Frontal cortex (tissue), 4 donors: ENCODE measurements around the gene NPFF. TPM values are rescaled to one million over a fixed set of nuclear protein-coding genes. Genes with fewer than 3 reads are reported as not detected.

ENCODE experiments used
- DNase-seq, 2 donors: peaks; one replicate each; pipeline ENCODE4 v3.0.0; 2012; ENCODE audit warnings: low spot score in 2 of 2
- FAIRE-seq: peaks from 2 replicates; lab custom pipeline; 2012; peaks lifted over from hg19 to GRCh38; lab: Jason Lieb, UNC
- total RNA-seq: library from RNA; depleted of rRNA; stranded (reverse); fragments of >200 nt; gene quantifications from one replicate; pipeline ENCODE4 v1.2.3, GENCODE V29; 2014
- donor health status: control.
- donor health status: control.
- donor health status: control.

Gene NPFF
- total RNA-seq, 1 donor from 2014 or later = not detected

GRCh38 chr12:53515291-53515680 is 8.0 kb upstream of the NPFF start:
- FAIRE-seq (no peak), DNase-seq (no peak)

- FAIRE-seq (no peak), DNase-seq (no peak)
Measured at GRCh38 chr12:53514628-53515290, 7.5 kb upstream of the NPFF start.

- DNase-seq (no peak), FAIRE-seq (no peak)
Measured at GRCh38 chr12:53513712-53514410, 6.6 kb upstream of the NPFF start.

GRCh38 chr12:53510181-53510812 is 3.0 kb upstream of the NPFF start:
- FAIRE-seq (no peak), DNase-seq (no peak)

- DNase-seq (peak; percentile 50 to 76), FAIRE-seq (no peak)
Measured at GRCh38 chr12:53508534-53509170, 1.4 kb upstream of the NPFF start.

GRCh38 chr12:53507603-53507885 is 260 bp upstream of the NPFF start:
- DNase-seq (no peak), FAIRE-seq (no peak)

GRCh38 chr12:53506450-53506785 is 866 bp downstream of the NPFF start:
- DNase-seq (no peak), FAIRE-seq (no peak)

GRCh38 chr12:53505555-53506449 is 1.5 kb downstream of the NPFF start:
- DNase-seq (no peak), FAIRE-seq (no peak)

- DNase-seq (no peak), FAIRE-seq (no peak)
Measured at GRCh38 chr12:53505086-53505485, 2.2 kb downstream of the NPFF start.

- FAIRE-seq = no peak
- DNase-seq = no peak
Measured at GRCh38 chr12:53504004-53504920, 3.0 kb downstream of the NPFF start.

GRCh38 chr12:53502983-53503728 is 4.1 kb downstream of the NPFF start:
- DNase-seq (no peak), FAIRE-seq (no peak)

GRCh38 chr12:53502331-53502730 is 5.0 kb downstream of the NPFF start:
- no peak for FAIRE-seq

GRCh38 chr12:53501615-53502181 is 5.6 kb downstream of the NPFF start:
- no peak for FAIRE-seq

More at GRCh38 chr12:53502331-53502730, 5.0 kb downstream of the NPFF start:
- no peak for DNase-seq

GRCh38 chr12:53500776-53501614 is 6.3 kb downstream of the NPFF start, which contains the start of gene TARBP2:
Gene TARBP2, plus strand, starts transcription at chr12:53501283. Its CDS starts 126 bp downstream, at chr12:53501409.
- DNase-seq (peak; percentile 94 to 95), FAIRE-seq (peak; percentile 96)

More at GRCh38 chr12:53501615-53502181, 5.6 kb downstream of the NPFF start:
- DNase-seq = no peak

- FAIRE-seq = no peak
- no peak for DNase-seq
Measured at GRCh38 chr12:53500142-53500775, 7.0 kb downstream of the NPFF start.
